Activated naive CD4-positive, alpha-beta T cell treated with anti-CD3 and anti-CD28 coated beads, Interleukin-2, amount 50 U/mL, for 72 hours (primary cell): ENCODE data around the gene NXF2. TPM values are rescaled to one million over a fixed set of nuclear protein-coding genes. Genes with fewer than 3 reads are reported as not detected.
"Not testable (repeated sequence)": the region's sequence is repeated elsewhere in the genome, so short reads cannot be mapped to it uniquely, and the experiment has no call there.

Experiments
- ATAC-seq, 2 donors: fragments of 150-1000 bp; cut with Tn5 transposase; 2 replicates each; pipeline ENCODE4 v1.10.0; 2021; ENCODE audit warnings: mild to moderate bottlenecking in 2 of 2, moderate library complexity in 2 of 2
- DNase-seq, 2 donors: peaks; one replicate each; pipeline ENCODE4 v3.0.0; 2021 to 2022; ENCODE audit warnings: low spot score in 2 of 2
- H3K27ac Mint-ChIP-seq, 2 donors: one replicate each; pipeline ENCODE4 v1.8.0; 2022; ENCODE audit warnings: mild to moderate bottlenecking in 2 of 2, mixed read lengths in 2 of 2
- H3K36me3 Mint-ChIP-seq, 2 donors: one replicate each; pipeline ENCODE4 v1.8.0; 2022; ENCODE audit warnings: mixed read lengths in 2 of 2
- H3K9me3 Mint-ChIP-seq, 2 donors: one replicate each; pipeline ENCODE4 v1.8.0; 2022; ENCODE audit warnings: mixed read lengths in 2 of 2
- total RNA-seq, 2 donors: library from RNA; stranded (reverse); gene quantifications; one replicate each; pipeline ENCODE4 v1.2.3, GENCODE V29; 2022

The NXF2 gene
- not detected for total RNA-seq

DNA sequence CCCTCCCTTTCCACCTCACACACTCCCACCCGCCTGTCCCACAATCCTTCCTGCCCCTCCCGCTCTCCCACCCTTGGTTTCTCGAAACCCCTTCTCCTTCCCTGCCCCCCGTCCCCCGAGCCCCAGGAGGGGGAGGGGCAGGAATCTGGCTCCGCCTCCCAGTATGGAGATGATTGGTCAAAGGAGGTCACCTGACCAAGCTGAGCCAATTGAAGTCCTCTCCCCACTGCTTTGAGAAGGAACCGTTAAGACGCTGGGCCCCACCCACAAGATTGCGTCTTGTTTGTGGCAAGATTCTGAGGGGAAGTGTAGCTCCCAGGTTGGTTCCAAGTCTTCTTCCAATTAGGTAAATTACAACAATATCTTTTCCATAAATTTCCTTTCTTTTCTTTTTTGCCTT lies at the start of gene NXF2:
NXF2 (plus strand) TSS at position 275 of the 400 bp plus-strand sequence. CDS start 59,912 bp downstream, outside the sequence.
- not testable (repeated sequence) for H3K27ac Mint-ChIP-seq, H3K9me3 Mint-ChIP-seq, DNase-seq, H3K36me3 Mint-ChIP-seq, ATAC-seq

- ATAC-seq = peak in 1 of 2 donors; percentile 40
- H3K27ac Mint-ChIP-seq, DNase-seq, H3K36me3 Mint-ChIP-seq, H3K9me3 Mint-ChIP-seq: not testable (repeated sequence)
Observed at GRCh38 chrX:102207940-102208339, 39.0 kb upstream of the NXF2 start.

GRCh38 chrX:102214986-102215385 lies 32.0 kb upstream of the NXF2 start, which contains the start of gene TCP11X1:
TCP11X1 (plus strand) TSS chrX:102215301.
- not testable (repeated sequence) for H3K9me3 Mint-ChIP-seq, DNase-seq, H3K36me3 Mint-ChIP-seq, ATAC-seq, H3K27ac Mint-ChIP-seq

GRCh38 chrX:102216497-102216896 lies 30.5 kb upstream of the NXF2 start:
- DNase-seq, H3K27ac Mint-ChIP-seq, H3K9me3 Mint-ChIP-seq, ATAC-seq, H3K36me3 Mint-ChIP-seq: not testable (repeated sequence)

DNA sequence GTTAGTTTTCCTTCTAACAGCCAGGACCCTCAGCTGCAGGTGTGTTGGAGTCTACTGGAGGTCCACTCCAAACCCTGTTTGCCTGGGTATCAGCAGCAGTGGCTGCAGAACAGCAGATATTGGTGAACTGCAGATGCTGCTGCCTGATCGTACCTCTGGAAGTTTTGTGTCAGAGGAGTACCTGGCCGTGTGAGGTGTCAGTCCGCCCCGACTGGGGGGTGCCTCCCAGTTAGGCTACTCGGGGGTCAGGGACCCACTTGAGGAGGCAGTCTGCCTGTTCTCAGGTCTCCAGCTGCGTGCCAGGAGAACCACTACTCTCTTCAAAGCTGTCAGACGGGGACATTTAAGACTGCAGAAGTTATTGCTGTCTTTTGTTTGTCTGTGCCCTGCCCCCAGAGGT lies 11.3 kb upstream of the NXF2 start:
- H3K9me3 Mint-ChIP-seq, ATAC-seq, H3K27ac Mint-ChIP-seq, H3K36me3 Mint-ChIP-seq, DNase-seq: not testable (repeated sequence)

DNA sequence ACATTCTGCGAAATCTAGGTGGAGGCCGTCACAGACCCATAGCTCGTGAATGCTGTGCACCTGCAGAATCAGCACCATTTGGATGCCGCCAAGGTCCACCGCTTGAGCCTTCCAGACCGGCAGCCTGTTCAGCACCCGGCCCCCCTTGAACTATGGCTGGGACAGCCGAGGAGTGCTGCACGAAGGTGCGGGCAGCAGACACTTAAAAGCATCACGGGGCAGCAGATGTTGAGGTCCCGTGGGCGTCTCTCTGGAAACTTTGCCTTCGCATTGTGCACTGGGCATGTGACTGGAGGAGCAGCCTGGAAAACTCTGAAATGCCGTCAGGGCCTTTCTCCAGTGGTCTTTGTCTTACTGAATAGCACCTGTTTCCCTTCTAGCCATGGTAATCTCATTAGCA lies 6.7 kb upstream of the NXF2 start:
- H3K27ac Mint-ChIP-seq, H3K9me3 Mint-ChIP-seq, H3K36me3 Mint-ChIP-seq, DNase-seq, ATAC-seq: not testable (repeated sequence)

- not testable (repeated sequence) for H3K27ac Mint-ChIP-seq, H3K36me3 Mint-ChIP-seq, DNase-seq, ATAC-seq, H3K9me3 Mint-ChIP-seq
Observed at GRCh38 chrX:102272231-102272630, 25.3 kb downstream of the NXF2 start.

DNA sequence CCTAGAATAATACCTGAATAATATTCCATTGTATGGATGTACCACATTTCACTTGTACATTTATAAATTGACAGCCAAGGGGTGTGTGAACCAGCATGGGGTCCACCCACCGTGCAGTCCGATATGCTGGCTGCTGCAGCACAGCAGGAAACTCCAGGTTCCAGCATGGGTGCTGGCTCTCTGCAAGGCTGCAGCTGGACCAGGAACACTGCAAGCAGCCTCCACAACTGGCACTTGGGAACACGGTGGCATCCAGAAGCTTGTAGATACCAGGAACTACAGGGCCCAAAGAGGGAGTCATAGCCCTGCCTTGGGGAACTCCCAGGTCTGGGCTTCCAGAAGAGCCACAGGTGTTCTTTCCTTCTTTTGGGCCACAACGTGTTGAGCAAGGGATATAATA lies 91.2 kb downstream of the NXF2 start:
- Mint-ChIP-seq H3K9me3 (no peaks in the 10 kb centered on the region), H3K27ac (no peak overlapping the region), H3K36me3 (no peaks in the 10 kb centered on the region)
- DNase-seq (no peak), ATAC-seq (no peak)

- no peak for DNase-seq
- Mint-ChIP-seq H3K27ac (no peak overlapping the region), H3K9me3 (no peaks in the 10 kb centered on the region), H3K36me3 (no peaks in the 10 kb centered on the region)
- peak in 1 of 2 donors; percentile 28 for ATAC-seq
Observed at GRCh38 chrX:102339312-102340298, 92.6 kb downstream of the NXF2 start.

- no peaks in the 10 kb centered on the region for H3K9me3 Mint-ChIP-seq
- no peaks in the 10 kb centered on the region for H3K36me3 Mint-ChIP-seq
- no peak overlapping the region for H3K27ac Mint-ChIP-seq
- DNase-seq (no peak), ATAC-seq (no peak)
Observed at GRCh38 chrX:102341867-102342266, 94.9 kb downstream of the NXF2 start.

GRCh38 chrX:102345916-102346315 lies 98.9 kb downstream of the NXF2 start:
- DNase-seq = peak in 1 of 2 donors; percentile 66
- Mint-ChIP-seq H3K27ac (no peak overlapping the region), H3K9me3 (no peaks in the 10 kb centered on the region), H3K36me3 (no peaks in the 10 kb centered on the region)
- no peak for ATAC-seq

Other genes with a start within 250 kb of the NXF2 start
- not detected for gene TCEAL2, start 121.5 kb upstream of the NXF2 start, total RNA-seq
- gene TCEAL6, start 104.7 kb upstream of the NXF2 start, total RNA-seq = not detected
- gene BEX5, start 91.2 kb upstream of the NXF2 start, total RNA-seq = 1 to 10 TPM; 4.3 to 6.3 TPM
- gene TCP11X1, start 31.9 kb upstream of the NXF2 start, total RNA-seq = not detected
- not detected for gene NXF2B, start 192.8 kb downstream of the NXF2 start, total RNA-seq
- gene TCP11X2, start 224.6 kb downstream of the NXF2 start, total RNA-seq = not detected